Liver (tissue), 9 donors: ENCODE results near the gene MTCH1. TPM values are rescaled to one million over a fixed set of nuclear protein-coding genes. Genes with fewer than 3 reads are reported as not detected.

Source experiments
- DNase-seq: peaks from one replicate; pipeline ENCODE4 v3.0.0-alpha.2; 2017; ENCODE audit warnings: low spot score
- H3K27ac ChIP-seq, 2 donors: one replicate each; pipeline ENCODE4 v1.7.0; 2013; ENCODE audit warnings: inconsistent platforms in 2 of 2, low read length in 2 of 2, control low read depth in 1 of 2, low read depth in 1 of 2, mild to moderate bottlenecking in 1 of 2
- H3K27me3 ChIP-seq, 4 donors: one replicate each; pipeline versions ENCODE4 v1.6.1 to v1.7.0; 2013; ENCODE audit warnings: low read length in 3 of 4, inconsistent platforms in 1 of 4, mild to moderate bottlenecking in 1 of 4, moderate library complexity in 1 of 4; ENCODE audit not compliant: control insufficient read depth in 4 of 4, insufficient read depth in 4 of 4
- H3K36me3 ChIP-seq, 4 donors: one replicate each; pipeline versions ENCODE4 v1.6.1 to v1.7.0; 2013; ENCODE audit warnings: low read length in 3 of 4, mild to moderate bottlenecking in 3 of 4, low read depth in 1 of 4, moderate library complexity in 1 of 4; ENCODE audit not compliant: control insufficient read depth in 4 of 4, insufficient read depth in 3 of 4
- H3K4me1 ChIP-seq, 4 donors: one replicate each; pipeline versions ENCODE4 v1.6.1 to v1.7.0; 2013; ENCODE audit warnings: low read length in 3 of 4, mild to moderate bottlenecking in 3 of 4, moderate library complexity in 1 of 4; ENCODE audit not compliant: control insufficient read depth in 4 of 4, insufficient read depth in 4 of 4
- H3K4me3 ChIP-seq, 3 donors: one replicate each; pipeline versions ENCODE4 v1.6.1 to v1.7.0; 2013; ENCODE audit warnings: low read length in 3 of 3, control low read depth in 1 of 3, low read depth in 1 of 3, mild to moderate bottlenecking in 1 of 3
- H3K9ac ChIP-seq, 2 donors: one replicate each; pipeline ENCODE4 v1.7.0; 2013; ENCODE audit warnings: low read length in 2 of 2, mild to moderate bottlenecking in 2 of 2, moderate library complexity in 2 of 2, control low read depth in 1 of 2, low read depth in 1 of 2
- H3K9me3 ChIP-seq, 4 donors: one replicate each; pipeline versions ENCODE4 v1.6.1 to v1.7.0; 2013; ENCODE audit warnings: low read length in 3 of 4; ENCODE audit not compliant: control insufficient read depth in 4 of 4
- ATF3 ChIP-seq: IDR thresholded peaks from 2 replicates; pipeline ENCODE4 v1.6.1; 2016; ENCODE audit warnings: antibody characterized with exemption
- EGR1 ChIP-seq, 2 donors: IDR thresholded peaks; 2 replicates each; pipeline ENCODE4 v1.6.1; 2016 to 2018; ENCODE audit warnings: antibody characterized with exemption in 2 of 2, low read depth in 2 of 2
- FOXA1 ChIP-seq: IDR thresholded peaks from 2 replicates; pipeline ENCODE4 v1.6.1; 2016; ENCODE audit warnings: antibody characterized with exemption
- FOXA2 ChIP-seq: IDR thresholded peaks from 2 replicates; pipeline ENCODE4 v1.6.1; 2016; ENCODE audit warnings: antibody characterized with exemption
- GABPA ChIP-seq, 2 donors: IDR thresholded peaks in 1 of 2; conservative IDR thresholded peaks in 1 of 2; 2 replicates each; pipeline ENCODE4 v1.6.1; 2016; ENCODE audit warnings: antibody characterized with exemption in 2 of 2, mild to moderate bottlenecking in 1 of 2, moderate library complexity in 1 of 2
- HNF4A ChIP-seq, 2 donors: conservative IDR thresholded peaks; 2 replicates each; pipeline ENCODE4 v1.6.1; 2016; ENCODE audit warnings: antibody characterized with exemption in 2 of 2, mild to moderate bottlenecking in 2 of 2
- HNF4G ChIP-seq: IDR thresholded peaks from 2 replicates; pipeline ENCODE4 v1.6.1; 2016; ENCODE audit warnings: antibody characterized with exemption
- JUND ChIP-seq, 2 donors: IDR thresholded peaks; 2 replicates each; pipeline ENCODE4 v1.6.1; 2016; ENCODE audit warnings: antibody characterized with exemption in 2 of 2
- MAX ChIP-seq: IDR thresholded peaks from 2 replicates; pipeline ENCODE4 v1.6.1; 2016; ENCODE audit warnings: antibody characterized with exemption
- NR2F2 ChIP-seq: IDR thresholded peaks from 2 replicates; pipeline ENCODE4 v1.6.1; 2016; ENCODE audit warnings: antibody characterized with exemption
- RAD21 ChIP-seq, 2 donors: IDR thresholded peaks; 2 replicates each; pipeline ENCODE4 v1.6.1; 2016; ENCODE audit warnings: antibody characterized with exemption in 2 of 2, mild to moderate bottlenecking in 2 of 2
- REST ChIP-seq: IDR thresholded peaks from 2 replicates; pipeline ENCODE4 v1.6.1; 2016; ENCODE audit warnings: antibody characterized with exemption, mild to moderate bottlenecking
- RXRA ChIP-seq, 2 donors: IDR thresholded peaks; 2 replicates each; pipeline ENCODE4 v1.6.1; 2017 to 2018; ENCODE audit warnings: antibody characterized with exemption in 2 of 2, mild to moderate bottlenecking in 1 of 2
- SP1 ChIP-seq: IDR thresholded peaks from 2 replicates; pipeline ENCODE4 v1.6.1; 2018; ENCODE audit warnings: antibody characterized with exemption, mild to moderate bottlenecking
- TAF1 ChIP-seq: conservative IDR thresholded peaks from 2 replicates; pipeline ENCODE4 v1.6.1; 2016; ENCODE audit warnings: antibody characterized with exemption, mild to moderate bottlenecking
- YY1 ChIP-seq: IDR thresholded peaks from 2 replicates; pipeline ENCODE4 v1.6.1; 2016; ENCODE audit warnings: antibody characterized with exemption, mild to moderate bottlenecking
- WGBS: extraction: QIAGEN DNeasy Blood & Tissue Kit; methylation state at CpG from one replicate; pipeline ENCODE4 v1.1.7; 2013; 5-methylcytosine and 5-hydroxymethylcytosine counted together
- polyA plus RNA-seq, 2 donors: library from polyadenylated mRNA; stranded (reverse) in 1 of 2; unstranded in 1 of 2; fragments of 200-250 nt in 1 of 2; fragments of >200 nt in 1 of 2; fragmentation: Nextera tagmentation in 1 of 2; extraction: Ambion mirVana in 1 of 2; gene quantifications; one replicate each; pipeline versions ENCODE4 v1.2.1 to v1.2.3, GENCODE V29; 2013 to 2015
- total RNA-seq, 2 donors: library from RNA; depleted of rRNA; stranded (reverse); fragments of >200 nt; gene quantifications; one replicate each; pipeline ENCODE4 v1.2.3, GENCODE V29; 2014
- TF ChIP-seq, protein P1 (sequence below): fragments of 150-350 bp; IDR thresholded peaks from 2 replicates; pipeline ENCODE4 v1.5.1; 2017; ENCODE audit warnings: improper control_type of control experiment, low read depth, low read length; ENCODE audit not compliant: missing input control
- TF ChIP-seq, protein P2 (sequence below): IDR thresholded peaks from 2 replicates; pipeline ENCODE4 v1.6.1; 2016; ENCODE audit warnings: antibody characterized with exemption
- donor health status: healthy.
- donor health status: healthy.
- donor health status: healthy.
- donor health status: healthy.
- donor health status: healthy.

The MTCH1 gene
- total and polyA plus RNA-seq, 4 donors: 61.5 to 79.6 (median 74.1) TPM

GRCh38 chr6:36976931-36977330, 9.1 kb downstream of the MTCH1 start:
- no peak for DNase-seq
- H3K4me3 ChIP-seq: no peak overlapping the region
- H3K9ac ChIP-seq: no peak overlapping the region
- H3K9me3 ChIP-seq: no peaks in the 10 kb centered on the region
- TF ChIP-seq, protein P1, sequence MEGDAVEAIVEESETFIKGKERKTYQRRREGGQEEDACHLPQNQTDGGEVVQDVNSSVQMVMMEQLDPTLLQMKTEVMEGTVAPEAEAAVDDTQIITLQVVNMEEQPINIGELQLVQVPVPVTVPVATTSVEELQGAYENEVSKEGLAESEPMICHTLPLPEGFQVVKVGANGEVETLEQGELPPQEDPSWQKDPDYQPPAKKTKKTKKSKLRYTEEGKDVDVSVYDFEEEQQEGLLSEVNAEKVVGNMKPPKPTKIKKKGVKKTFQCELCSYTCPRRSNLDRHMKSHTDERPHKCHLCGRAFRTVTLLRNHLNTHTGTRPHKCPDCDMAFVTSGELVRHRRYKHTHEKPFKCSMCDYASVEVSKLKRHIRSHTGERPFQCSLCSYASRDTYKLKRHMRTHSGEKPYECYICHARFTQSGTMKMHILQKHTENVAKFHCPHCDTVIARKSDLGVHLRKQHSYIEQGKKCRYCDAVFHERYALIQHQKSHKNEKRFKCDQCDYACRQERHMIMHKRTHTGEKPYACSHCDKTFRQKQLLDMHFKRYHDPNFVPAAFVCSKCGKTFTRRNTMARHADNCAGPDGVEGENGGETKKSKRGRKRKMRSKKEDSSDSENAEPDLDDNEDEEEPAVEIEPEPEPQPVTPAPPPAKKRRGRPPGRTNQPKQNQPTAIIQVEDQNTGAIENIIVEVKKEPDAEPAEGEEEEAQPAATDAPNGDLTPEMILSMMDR: no peak
- no peak for TF ChIP-seq MAX
- TF ChIP-seq REST: no peak
- TF ChIP-seq GABPA (IDR thresholded peaks at IDR 0.05 in 1 of 2, conservative IDR thresholded peaks at IDR 0.05 in 1 of 2): no peak
- TF ChIP-seq, protein P2, sequence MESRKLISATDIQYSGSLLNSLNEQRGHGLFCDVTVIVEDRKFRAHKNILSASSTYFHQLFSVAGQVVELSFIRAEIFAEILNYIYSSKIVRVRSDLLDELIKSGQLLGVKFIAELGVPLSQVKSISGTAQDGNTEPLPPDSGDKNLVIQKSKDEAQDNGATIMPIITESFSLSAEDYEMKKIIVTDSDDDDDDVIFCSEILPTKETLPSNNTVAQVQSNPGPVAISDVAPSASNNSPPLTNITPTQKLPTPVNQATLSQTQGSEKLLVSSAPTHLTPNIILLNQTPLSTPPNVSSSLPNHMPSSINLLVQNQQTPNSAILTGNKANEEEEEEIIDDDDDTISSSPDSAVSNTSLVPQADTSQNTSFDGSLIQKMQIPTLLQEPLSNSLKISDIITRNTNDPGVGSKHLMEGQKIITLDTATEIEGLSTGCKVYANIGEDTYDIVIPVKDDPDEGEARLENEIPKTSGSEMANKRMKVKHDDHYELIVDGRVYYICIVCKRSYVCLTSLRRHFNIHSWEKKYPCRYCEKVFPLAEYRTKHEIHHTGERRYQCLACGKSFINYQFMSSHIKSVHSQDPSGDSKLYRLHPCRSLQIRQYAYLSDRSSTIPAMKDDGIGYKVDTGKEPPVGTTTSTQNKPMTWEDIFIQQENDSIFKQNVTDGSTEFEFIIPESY: no peak
- TF ChIP-seq SP1: no peak
- TF ChIP-seq YY1: no peak
- TF ChIP-seq RXRA (IDR thresholded peaks at IDR 0.05): no peak
- TF ChIP-seq RAD21 (IDR thresholded peaks at IDR 0.05): no peak
- TF ChIP-seq FOXA1: no peak
- TF ChIP-seq JUND (IDR thresholded peaks at IDR 0.05): no peak
- TF ChIP-seq EGR1 (IDR thresholded peaks at IDR 0.05; ENCODE audit: low read depth in 2 of 2): no peak
- TF ChIP-seq HNF4A (conservative IDR thresholded peaks at IDR 0.05): no peak
- TF ChIP-seq TAF1: no peak
- TF ChIP-seq FOXA2: no peak
- no peak for TF ChIP-seq ATF3
- no peak for TF ChIP-seq HNF4G
- no peak for TF ChIP-seq NR2F2
- H3K27ac ChIP-seq: no peak overlapping the region
- peaks cover 0 to 5% (median 0%) of the 10 kb centered on the region in 4 donors for H3K4me1 ChIP-seq
- peaks cover 25 to 67% (median 55%) of the 10 kb centered on the region in 4 donors for H3K36me3 ChIP-seq
- H3K27me3 ChIP-seq: no peaks in the 10 kb centered on the region
- 96% methylated on average over 6 of the region's 6 CpGs for WGBS
